ENCODE measurements around the gene AIPL1. TPM values are rescaled to one million over a fixed set of nuclear protein-coding genes. Genes with fewer than 3 reads are reported as not detected.

AIPL1 gene
- total RNA-seq, 1 experiment from 2014 or later = not detected

DNA sequence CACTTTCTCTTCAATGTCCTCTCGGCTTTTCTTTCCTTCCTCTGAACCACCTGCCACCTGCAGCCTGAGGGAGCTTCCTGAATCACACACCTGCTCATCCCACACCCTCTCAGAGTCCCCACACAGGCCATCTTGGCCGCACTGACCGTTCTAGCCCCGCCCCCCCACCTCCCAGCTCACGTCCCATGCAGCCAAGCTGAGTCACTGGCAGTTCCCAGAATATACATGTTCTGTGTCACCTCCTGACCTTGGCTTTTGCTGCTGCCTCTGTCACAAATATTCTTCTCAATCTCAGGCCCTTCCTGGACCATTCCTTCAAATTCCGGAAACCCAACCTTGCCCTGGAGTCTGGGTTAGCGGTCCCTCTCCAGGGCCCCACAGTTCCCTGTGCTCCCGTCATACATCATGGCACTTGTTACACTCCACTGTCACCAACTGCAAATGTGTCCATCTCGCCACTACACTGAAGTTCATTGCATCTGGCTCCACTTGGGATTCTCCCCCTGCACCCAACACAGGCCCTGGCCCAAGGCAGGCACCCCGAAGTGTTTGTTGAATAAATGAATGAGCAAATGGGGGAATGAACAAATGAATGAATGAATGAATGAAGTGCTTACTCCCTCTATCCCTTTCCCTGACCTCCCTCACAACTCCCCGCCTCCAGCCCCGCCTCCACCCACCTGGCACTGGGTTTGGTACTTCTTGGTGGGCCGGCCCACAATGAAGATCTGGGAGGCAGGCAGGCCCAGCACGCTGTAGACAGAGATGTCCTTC lies 22.2 kb upstream of the AIPL1 start:
- ATAC-seq (peak; percentile 62; the same call in 1 of the 2 replicates), DNase-seq (ENCODE audit: low read depth, low spot score) (no peak)
- CTCF ChIA-PET = interaction anchor here (0.9 kb wide), 1 partner anchor 19 kb away, joined by 3 read pairs; no protein-coding TSS in a partner anchor
- intact Hi-C loops (cut with micrococcal nuclease; ENCODE audit: unreplicated experiment) = no loop called here
- no peaks in the 10 kb centered on the region for H3K27me3 ChIP-seq (ENCODE audit: control insufficient read depth, insufficient read depth, low read length)
- in situ Hi-C loops (cut with HindIII; ENCODE audit: low pct_unique_long_range_greater_than_20kb, low sequenced_read_pairs) = no loop called here
- TF ChIP-seq SIN3A (IDR thresholded peaks at IDR 0.05; ENCODE audit: borderline replicate concordance, insufficient read depth, low read depth, low read length) (no peak), POLR2AphosphoS5 (IDR thresholded peaks at IDR 0.05; ENCODE audit: low read depth, low read length) (no peak), TCF7L2 (IDR thresholded peaks at IDR 0.05; ENCODE audit: low read depth, low read length) (no peak)
- TF ChIP-seq, protein P1, sequence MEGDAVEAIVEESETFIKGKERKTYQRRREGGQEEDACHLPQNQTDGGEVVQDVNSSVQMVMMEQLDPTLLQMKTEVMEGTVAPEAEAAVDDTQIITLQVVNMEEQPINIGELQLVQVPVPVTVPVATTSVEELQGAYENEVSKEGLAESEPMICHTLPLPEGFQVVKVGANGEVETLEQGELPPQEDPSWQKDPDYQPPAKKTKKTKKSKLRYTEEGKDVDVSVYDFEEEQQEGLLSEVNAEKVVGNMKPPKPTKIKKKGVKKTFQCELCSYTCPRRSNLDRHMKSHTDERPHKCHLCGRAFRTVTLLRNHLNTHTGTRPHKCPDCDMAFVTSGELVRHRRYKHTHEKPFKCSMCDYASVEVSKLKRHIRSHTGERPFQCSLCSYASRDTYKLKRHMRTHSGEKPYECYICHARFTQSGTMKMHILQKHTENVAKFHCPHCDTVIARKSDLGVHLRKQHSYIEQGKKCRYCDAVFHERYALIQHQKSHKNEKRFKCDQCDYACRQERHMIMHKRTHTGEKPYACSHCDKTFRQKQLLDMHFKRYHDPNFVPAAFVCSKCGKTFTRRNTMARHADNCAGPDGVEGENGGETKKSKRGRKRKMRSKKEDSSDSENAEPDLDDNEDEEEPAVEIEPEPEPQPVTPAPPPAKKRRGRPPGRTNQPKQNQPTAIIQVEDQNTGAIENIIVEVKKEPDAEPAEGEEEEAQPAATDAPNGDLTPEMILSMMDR (IDR thresholded peaks at IDR 0.05) = no peak
- TF ChIP-seq, protein P2, sequence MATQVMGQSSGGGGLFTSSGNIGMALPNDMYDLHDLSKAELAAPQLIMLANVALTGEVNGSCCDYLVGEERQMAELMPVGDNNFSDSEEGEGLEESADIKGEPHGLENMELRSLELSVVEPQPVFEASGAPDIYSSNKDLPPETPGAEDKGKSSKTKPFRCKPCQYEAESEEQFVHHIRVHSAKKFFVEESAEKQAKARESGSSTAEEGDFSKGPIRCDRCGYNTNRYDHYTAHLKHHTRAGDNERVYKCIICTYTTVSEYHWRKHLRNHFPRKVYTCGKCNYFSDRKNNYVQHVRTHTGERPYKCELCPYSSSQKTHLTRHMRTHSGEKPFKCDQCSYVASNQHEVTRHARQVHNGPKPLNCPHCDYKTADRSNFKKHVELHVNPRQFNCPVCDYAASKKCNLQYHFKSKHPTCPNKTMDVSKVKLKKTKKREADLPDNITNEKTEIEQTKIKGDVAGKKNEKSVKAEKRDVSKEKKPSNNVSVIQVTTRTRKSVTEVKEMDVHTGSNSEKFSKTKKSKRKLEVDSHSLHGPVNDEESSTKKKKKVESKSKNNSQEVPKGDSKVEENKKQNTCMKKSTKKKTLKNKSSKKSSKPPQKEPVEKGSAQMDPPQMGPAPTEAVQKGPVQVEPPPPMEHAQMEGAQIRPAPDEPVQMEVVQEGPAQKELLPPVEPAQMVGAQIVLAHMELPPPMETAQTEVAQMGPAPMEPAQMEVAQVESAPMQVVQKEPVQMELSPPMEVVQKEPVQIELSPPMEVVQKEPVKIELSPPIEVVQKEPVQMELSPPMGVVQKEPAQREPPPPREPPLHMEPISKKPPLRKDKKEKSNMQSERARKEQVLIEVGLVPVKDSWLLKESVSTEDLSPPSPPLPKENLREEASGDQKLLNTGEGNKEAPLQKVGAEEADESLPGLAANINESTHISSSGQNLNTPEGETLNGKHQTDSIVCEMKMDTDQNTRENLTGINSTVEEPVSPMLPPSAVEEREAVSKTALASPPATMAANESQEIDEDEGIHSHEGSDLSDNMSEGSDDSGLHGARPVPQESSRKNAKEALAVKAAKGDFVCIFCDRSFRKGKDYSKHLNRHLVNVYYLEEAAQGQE (IDR thresholded peaks at IDR 0.05; ENCODE audit: insufficient read depth in 1 of 2, low read depth in 2 of 2, low read length in 1 of 2) = no peak
- POLR2A ChIA-PET = no interaction called here
- H3K4me3 ChIP-seq (ENCODE audit: low read depth in 2 of 2, low read length in 2 of 2) = no peak overlapping the region
- H3K4me1 ChIP-seq (ENCODE audit: control insufficient read depth, insufficient read depth, low read length) = no peaks in the 10 kb centered on the region; the same call in 1 of the 2 replicates
- no peaks in the 10 kb centered on the region for H3K36me3 ChIP-seq (ENCODE audit: control insufficient read depth, insufficient read depth, low read length)
- H3K27ac ChIP-seq (ENCODE audit: low read length) = no peak overlapping the region
- no peaks in the 10 kb centered on the region for H3K9me3 ChIP-seq (ENCODE audit: control insufficient read depth, insufficient read depth, low read depth, low read length)
- no TSS peak for BruUV-seq (replicated peaks)

DNA sequence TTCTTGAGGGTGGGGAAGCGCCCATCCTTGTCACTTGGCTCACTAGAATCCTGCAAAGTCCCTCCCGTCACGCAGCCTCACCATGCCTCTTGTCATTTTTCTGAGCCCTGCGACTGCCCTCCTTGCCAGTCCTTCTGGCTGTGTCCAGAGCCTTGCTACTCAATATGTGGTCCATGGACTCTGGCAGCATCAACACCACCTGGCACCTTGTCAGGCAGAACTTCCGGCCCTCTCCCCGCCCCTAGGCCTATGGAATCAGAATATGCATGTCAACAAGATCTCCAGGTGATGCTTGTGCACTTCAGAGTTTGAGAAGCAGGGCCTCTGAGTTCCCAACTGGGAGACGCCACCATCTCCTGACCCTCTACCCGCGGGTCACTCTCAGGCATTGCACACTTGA lies 21.4 kb upstream of the AIPL1 start:
- no peak overlapping the region for H3K27ac ChIP-seq (ENCODE audit: low read length)
- ChIA-PET POLR2A (no interaction called here), CTCF (interaction anchor here (0.9 kb wide), 1 partner anchor 19 kb away, joined by 3 read pairs; no protein-coding TSS in a partner anchor)

More for the DNA sequence above, 21.4 kb upstream of the AIPL1 start:
- DNase-seq (ENCODE audit: low read depth, low spot score) = no peak
- no TSS peak for BruUV-seq (replicated peaks)
- in situ Hi-C loops (cut with HindIII; ENCODE audit: low pct_unique_long_range_greater_than_20kb, low sequenced_read_pairs) = no loop called here
- H3K9me3 ChIP-seq (ENCODE audit: control insufficient read depth, insufficient read depth, low read depth, low read length) = no peaks in the 10 kb centered on the region
- no peaks in the 10 kb centered on the region for H3K36me3 ChIP-seq (ENCODE audit: control insufficient read depth, insufficient read depth, low read length)
- no peaks in the 10 kb centered on the region; the same call in 1 of the 2 replicates for H3K4me1 ChIP-seq (ENCODE audit: control insufficient read depth, insufficient read depth, low read length)
- TF ChIP-seq, protein P1 (IDR thresholded peaks at IDR 0.05) = no peak
- no peak for TF ChIP-seq TCF7L2 (IDR thresholded peaks at IDR 0.05; ENCODE audit: low read depth, low read length)
- TF ChIP-seq, protein P2 (IDR thresholded peaks at IDR 0.05; ENCODE audit: insufficient read depth in 1 of 2, low read depth in 2 of 2, low read length in 1 of 2) = no peak
- no peak for TF ChIP-seq SIN3A (IDR thresholded peaks at IDR 0.05; ENCODE audit: borderline replicate concordance, insufficient read depth, low read depth, low read length)
- TF ChIP-seq POLR2AphosphoS5 (IDR thresholded peaks at IDR 0.05; ENCODE audit: low read depth, low read length) = no peak
- intact Hi-C loops (cut with micrococcal nuclease; ENCODE audit: unreplicated experiment) = no loop called here
- no peaks in the 10 kb centered on the region for H3K27me3 ChIP-seq (ENCODE audit: control insufficient read depth, insufficient read depth, low read length)
- ATAC-seq = no peak
- no peak overlapping the region for H3K4me3 ChIP-seq (ENCODE audit: low read depth in 2 of 2, low read length in 2 of 2)
